NB4 (cell line): Measurements from ENCODE around the gene CGREF1.

Experiments used
- POLR2A ChIP-seq: IDR thresholded peaks from 2 replicates; pipeline ENCODE4 v1.6.1; 2011; ENCODE audit warnings: mild to moderate bottlenecking; ENCODE audit not compliant: insufficient read length; ENCODE audit errors: extremely low read depth
- TF ChIP-seq, protein P1 (sequence below): IDR thresholded peaks from one replicate; pipeline ENCODE4 v1.5.1; 2012; ENCODE audit warnings: low read depth, low read length

GRCh38 chr2:27079233-27080139, 39.4 kb downstream of the CGREF1 start:
- TF ChIP-seq POLR2A: no peak
- TF ChIP-seq, protein P1, sequence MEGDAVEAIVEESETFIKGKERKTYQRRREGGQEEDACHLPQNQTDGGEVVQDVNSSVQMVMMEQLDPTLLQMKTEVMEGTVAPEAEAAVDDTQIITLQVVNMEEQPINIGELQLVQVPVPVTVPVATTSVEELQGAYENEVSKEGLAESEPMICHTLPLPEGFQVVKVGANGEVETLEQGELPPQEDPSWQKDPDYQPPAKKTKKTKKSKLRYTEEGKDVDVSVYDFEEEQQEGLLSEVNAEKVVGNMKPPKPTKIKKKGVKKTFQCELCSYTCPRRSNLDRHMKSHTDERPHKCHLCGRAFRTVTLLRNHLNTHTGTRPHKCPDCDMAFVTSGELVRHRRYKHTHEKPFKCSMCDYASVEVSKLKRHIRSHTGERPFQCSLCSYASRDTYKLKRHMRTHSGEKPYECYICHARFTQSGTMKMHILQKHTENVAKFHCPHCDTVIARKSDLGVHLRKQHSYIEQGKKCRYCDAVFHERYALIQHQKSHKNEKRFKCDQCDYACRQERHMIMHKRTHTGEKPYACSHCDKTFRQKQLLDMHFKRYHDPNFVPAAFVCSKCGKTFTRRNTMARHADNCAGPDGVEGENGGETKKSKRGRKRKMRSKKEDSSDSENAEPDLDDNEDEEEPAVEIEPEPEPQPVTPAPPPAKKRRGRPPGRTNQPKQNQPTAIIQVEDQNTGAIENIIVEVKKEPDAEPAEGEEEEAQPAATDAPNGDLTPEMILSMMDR: no peak
